Ishikawa (cell line): Measurements from ENCODE around the gene PRRT3.

Source experiments
- EP300 ChIP-seq: IDR thresholded peaks from 2 replicates; pipeline ENCODE4 v1.6.1; 2012; ENCODE audit warnings: borderline replicate concordance
- FOXM1 ChIP-seq: IDR thresholded peaks from 2 replicates; pipeline ENCODE4 v1.6.1; 2012; ENCODE audit warnings: low read depth, borderline replicate concordance

- no peak for TF ChIP-seq EP300
- no peak for TF ChIP-seq FOXM1
These were observed 52.9 kb downstream of the PRRT3 start for GRCh38 chr3:9899289-9899791.
